NCI-H1417 treated with DMSO at 0.1 percent for 48 hours (cell line): Measurements from ENCODE around the gene SLC12A2.

Experiments used
- DNase-seq: peaks from one replicate; lab custom pipeline; 2025; lab: John Stamatoyannopoulos, UW

SLC12A2 gene

GRCh38 chr5:128083033-128083810 is at the start of gene SLC12A2:
Gene SLC12A2, plus strand, starts transcription at chr5:128083766. Its CDS starts 189 bp downstream, at chr5:128083955.
- peak; percentile 55 for DNase-seq

GRCh38 chr5:128035689-128036088 is 47.9 kb upstream of the SLC12A2 start:
- no peak for DNase-seq

GRCh38 chr5:128036950-128037349 is 46.6 kb upstream of the SLC12A2 start:
- no peak for DNase-seq

GRCh38 chr5:128038643-128039042 is 44.9 kb upstream of the SLC12A2 start:
- no peak for DNase-seq

GRCh38 chr5:128040927-128041326 is 42.6 kb upstream of the SLC12A2 start:
- no peak for DNase-seq

GRCh38 chr5:128052780-128053179 is 30.8 kb upstream of the SLC12A2 start:
- no peak for DNase-seq

- no peak for DNase-seq
Measured at GRCh38 chr5:128053291-128053954, 30.1 kb upstream of the SLC12A2 start.

- DNase-seq, result no peak
Measured at GRCh38 chr5:128060644-128061385, 22.8 kb upstream of the SLC12A2 start.

- DNase-seq, result no peak
Measured at GRCh38 chr5:128062172-128062746, 21.3 kb upstream of the SLC12A2 start.

GRCh38 chr5:128074171-128074570 is 9.4 kb upstream of the SLC12A2 start:
- DNase-seq, result no peak

GRCh38 chr5:128074953-128075352 is 8.6 kb upstream of the SLC12A2 start:
- DNase-seq, result no peak

GRCh38 chr5:128077526-128077925 is 6.0 kb upstream of the SLC12A2 start:
- DNase-seq, result no peak

GRCh38 chr5:128081111-128081851 is 2.3 kb upstream of the SLC12A2 start:
- DNase-seq, result no peak

GRCh38 chr5:128082551-128083032 is 974 bp upstream of the SLC12A2 start:
- DNase-seq, result no peak

- no peak for DNase-seq
Measured at GRCh38 chr5:128083811-128084227, 253 bp downstream of the SLC12A2 start.

GRCh38 chr5:128084228-128085167 is 932 bp downstream of the SLC12A2 start:
- no peak for DNase-seq

- DNase-seq, result no peak
Measured at GRCh38 chr5:128085413-128085812, 1.8 kb downstream of the SLC12A2 start.

GRCh38 chr5:128091579-128091978 is 8.0 kb downstream of the SLC12A2 start:
- no peak for DNase-seq

- no peak for DNase-seq
Measured at GRCh38 chr5:128092144-128092543, 8.6 kb downstream of the SLC12A2 start.

- DNase-seq, result no peak
Measured at GRCh38 chr5:128093368-128093767, 9.8 kb downstream of the SLC12A2 start.
